OCI-LY1 (cell line): ENCODE measurements around the gene EXT2.

Source experiments
- H2AFZ ChIP-seq: fragments of 200-600 bp; sonication (generic), shearing (Covaris generic); 2 replicates; pipeline ENCODE4 v1.6.0; 2014; ENCODE audit warnings: antibody characterized with exemption, mild to moderate bottlenecking, low read length
- H3F3A ChIP-seq: fragments of 200-600 bp; sonication (generic), shearing (Covaris generic); 2 replicates; pipeline ENCODE4 v1.6.0; 2014; ENCODE audit warnings: mild to moderate bottlenecking, antibody characterized with exemption, low read length, moderate library complexity; ENCODE audit not compliant: insufficient read depth
- H3K27ac ChIP-seq: fragments of 200-600 bp; sonication (generic); 2 replicates; pipeline ENCODE4 v1.5.1; 2014; ENCODE audit warnings: low read length, mixed run types, mild to moderate bottlenecking, low read depth; ENCODE audit not compliant: poor library complexity, severe bottlenecking
- H3K27me3 ChIP-seq: fragments of 200-600 bp; sonication (generic); 2 replicates; pipeline ENCODE4 v1.6.0; 2014; ENCODE audit warnings: antibody characterized with exemption, mild to moderate bottlenecking, low read length, moderate library complexity; ENCODE audit not compliant: insufficient read depth
- H3K36me3 ChIP-seq: fragments of 200-600 bp; sonication (generic); 2 replicates; pipeline ENCODE4 v1.6.1; 2014; ENCODE audit warnings: mild to moderate bottlenecking, antibody characterized with exemption, low read length, moderate library complexity, mixed read lengths; ENCODE audit not compliant: insufficient read depth
- H3K4me1 ChIP-seq: fragments of 200-600 bp; sonication (generic); 2 replicates; pipeline ENCODE4 v1.5.1; 2014; ENCODE audit warnings: mild to moderate bottlenecking, low read length, moderate library complexity; ENCODE audit not compliant: insufficient read depth, severe bottlenecking
- H3K4me2 ChIP-seq: fragments of 200-600 bp; sonication (generic), shearing (Covaris generic); 2 replicates; pipeline ENCODE4 v1.6.1; 2014; ENCODE audit warnings: low read length
- H3K4me3 ChIP-seq: fragments of 200-600 bp; sonication (generic); 2 replicates; pipeline ENCODE4 v1.5.1; 2014; ENCODE audit warnings: low read length, low read depth, mild to moderate bottlenecking, mixed read lengths; ENCODE audit not compliant: poor library complexity, severe bottlenecking
- H3K79me2 ChIP-seq: fragments of 200-600 bp; shearing (Covaris generic); 2 replicates; pipeline ENCODE4 v1.6.1; 2016; ENCODE audit warnings: mixed run types, low read length, mixed read lengths; ENCODE audit not compliant: insufficient read depth
- H3K9ac ChIP-seq: fragments of 200-600 bp; sonication (generic), shearing (Covaris generic); 2 replicates; pipeline ENCODE4 v1.6.1; 2014; ENCODE audit warnings: mild to moderate bottlenecking, low read length, mixed read lengths
- H3K9me2 ChIP-seq: fragments of 200-600 bp; sonication (generic), shearing (Covaris generic); 2 replicates; pipeline ENCODE4 v1.6.1; 2014; ENCODE audit warnings: low read depth, mild to moderate bottlenecking, low read length, mixed read lengths
- H3K9me3 ChIP-seq: fragments of 200-600 bp; shearing (Covaris generic); 2 replicates; pipeline ENCODE4 v1.6.1; 2014; ENCODE audit warnings: low read length, mixed read lengths
- H4K20me1 ChIP-seq: fragments of 200-600 bp; sonication (generic), shearing (Covaris generic); 2 replicates; pipeline ENCODE4 v1.6.0; 2016; ENCODE audit warnings: mild to moderate bottlenecking, low read length; ENCODE audit not compliant: insufficient read depth
- CTCF ChIP-seq: fragments of 200-600 bp; sonication (generic), shearing (Covaris generic); IDR thresholded peaks from 2 replicates; pipeline ENCODE4 v1.5.1; 2017; ENCODE audit warnings: mild to moderate bottlenecking, antibody characterized with exemption, low read length, moderate library complexity, mixed read lengths
- EZH2 ChIP-seq: fragments of 200-600 bp; sonication (generic), shearing (Covaris generic); IDR thresholded peaks from 2 replicates; pipeline ENCODE4 v1.8.0; 2017; ENCODE audit warnings: borderline replicate concordance, mixed run types, mild to moderate bottlenecking, antibody characterized with exemption, low read length, moderate library complexity, mixed read lengths

Gene EXT2

GRCh38 chr11:44185522-44185921, 90.0 kb downstream of the EXT2 start:
- H3F3A ChIP-seq, result no peaks in the 10 kb centered on the region
- no peak overlapping the region for H2AFZ ChIP-seq
- H3K9me2 ChIP-seq, result no peaks in the 10 kb centered on the region
- H4K20me1 ChIP-seq, result no peaks in the 10 kb centered on the region; the same call in 1 of the 2 replicates
- H3K4me1 ChIP-seq, result no peaks in the 10 kb centered on the region
- TF ChIP-seq CTCF, result no peak
- no peak for TF ChIP-seq EZH2
- no peak overlapping the region for H3K9ac ChIP-seq
- no peak overlapping the region for H3K4me2 ChIP-seq
- no peak overlapping the region for H3K27ac ChIP-seq
- H3K4me3 ChIP-seq, result no peak overlapping the region
- no peaks in the 10 kb centered on the region for H3K9me3 ChIP-seq
- H3K36me3 ChIP-seq, result no peaks in the 10 kb centered on the region; the same call in 1 of the 2 replicates
- no peaks in the 10 kb centered on the region for H3K79me2 ChIP-seq
- H3K27me3 ChIP-seq, result no peaks in the 10 kb centered on the region

GRCh38 chr11:44186321-44186930, 90.9 kb downstream of the EXT2 start:
- no peaks in the 10 kb centered on the region for H3K27me3 ChIP-seq
- no peak overlapping the region for H3K9ac ChIP-seq
- H3K27ac ChIP-seq, result no peak overlapping the region
- H3K4me1 ChIP-seq, result no peaks in the 10 kb centered on the region
- no peaks in the 10 kb centered on the region for H3K9me2 ChIP-seq
- H3F3A ChIP-seq, result no peaks in the 10 kb centered on the region
- H3K79me2 ChIP-seq, result no peaks in the 10 kb centered on the region
- H3K4me2 ChIP-seq, result no peak overlapping the region
- TF ChIP-seq CTCF, result no peak
- TF ChIP-seq EZH2, result no peak
- no peaks in the 10 kb centered on the region for H3K9me3 ChIP-seq
- no peaks in the 10 kb centered on the region; the same call in 1 of the 2 replicates for H3K36me3 ChIP-seq
- no peaks in the 10 kb centered on the region; the same call in 1 of the 2 replicates for H4K20me1 ChIP-seq
- H2AFZ ChIP-seq, result no peak overlapping the region
- no peak overlapping the region for H3K4me3 ChIP-seq

GRCh38 chr11:44188643-44189042, 93.2 kb downstream of the EXT2 start:
- Histone ChIP-seq H3K79me2 (no peaks in the 10 kb centered on the region), H3K9ac (no peak overlapping the region), H3K4me1 (no peaks in the 10 kb centered on the region), H2AFZ (no peak overlapping the region), H3K36me3 (no peaks in the 10 kb centered on the region; the same call in 1 of the 2 replicates), H3F3A (no peaks in the 10 kb centered on the region), H3K9me2 (no peaks in the 10 kb centered on the region), H3K4me3 (no peak overlapping the region), H3K27ac (no peak overlapping the region), H4K20me1 (no peaks in the 10 kb centered on the region), H3K4me2 (no peak overlapping the region), H3K27me3 (no peaks in the 10 kb centered on the region), H3K9me3 (no peaks in the 10 kb centered on the region)
- TF ChIP-seq EZH2, result no peak
- no peak for TF ChIP-seq CTCF
